Panc1 (cell line): ENCODE data around the gene DIS3L2. TPM values are rescaled to one million over a fixed set of nuclear protein-coding genes. Genes with fewer than 3 reads are reported as not detected.

Source experiments
- ATAC-seq: fragments of 200-7000 bp; cut with Tn5 transposase; 2 replicates; pipeline ENCODE4 v1.9.1; 2020; ENCODE audit warnings: mild to moderate bottlenecking, moderate library complexity
- BruUV-seq: library from RNA; stranded (reverse); fragments of 400-500 nt; replicated peaks from 2 replicates; lab custom pipeline; 2021; lab: Mats Ljungman, UMichigan
- CTCF ChIA-PET: fragments of 300-600 bp; sonication (Branson Sonifier 250); formaldehyde crosslinking; loops from one replicate; lab custom pipeline; 2022; ENCODE audit warnings: antibody characterized with exemption; lab: Charles Lee
- POLR2A ChIA-PET: fragments of 300-600 bp; sonication (Branson Sonifier 250); formaldehyde crosslinking; loops from one replicate; lab custom pipeline; 2022; ENCODE audit warnings: antibody characterized with exemption; lab: Charles Lee
- DNase-seq: peaks from one replicate; pipeline ENCODE4 v3.0.0-alpha.2; 2010; ENCODE audit warnings: low read depth, low spot score
- H3K27ac ChIP-seq: 2 replicates; pipeline ENCODE4 v1.5.1; 2011; ENCODE audit warnings: mild to moderate bottlenecking, low read length, inconsistent platforms
- H3K27me3 ChIP-seq: fragments of 200-500 bp; sonication (Bioruptor generic); 2 replicates; pipeline ENCODE4 v1.6.0; 2014; ENCODE audit warnings: low read length, inconsistent platforms; ENCODE audit not compliant: control insufficient read depth, insufficient read depth
- H3K36me3 ChIP-seq: fragments of 200-500 bp; sonication (Bioruptor generic); 2 replicates; pipeline ENCODE4 v1.5.1; 2014; ENCODE audit warnings: inconsistent platforms, mild to moderate bottlenecking, low read length, moderate library complexity; ENCODE audit not compliant: control insufficient read depth, insufficient read depth
- H3K4me1 ChIP-seq: 2 replicates; pipeline ENCODE4 v1.5.1; 2011; ENCODE audit warnings: inconsistent platforms, mild to moderate bottlenecking, low read length, moderate library complexity; ENCODE audit not compliant: control insufficient read depth, insufficient read depth
- H3K4me3 ChIP-seq, 2 experiments: 2 replicates each; pipeline ENCODE4 v1.5.1; 2011 to 2012; ENCODE audit warnings: low read depth in 2 of 2, low read length in 2 of 2, mild to moderate bottlenecking in 2 of 2, inconsistent platforms in 1 of 2, moderate library complexity in 1 of 2
- H3K9me3 ChIP-seq: fragments of 200-500 bp; sonication (Bioruptor generic); 2 replicates; pipeline ENCODE4 v1.5.1; 2014; ENCODE audit warnings: low read depth, mild to moderate bottlenecking, inconsistent platforms, low read length, moderate library complexity; ENCODE audit not compliant: control insufficient read depth, insufficient read depth
- POLR2AphosphoS5 ChIP-seq: IDR thresholded peaks from 2 replicates; pipeline ENCODE4 v1.6.1; 2012; ENCODE audit warnings: mild to moderate bottlenecking, low read depth, low read length, moderate library complexity
- SIN3A ChIP-seq: IDR thresholded peaks from 2 replicates; pipeline ENCODE4 v1.6.1; 2012; ENCODE audit warnings: low read depth, mild to moderate bottlenecking, low read length, moderate library complexity, borderline replicate concordance; ENCODE audit not compliant: insufficient read depth
- TCF7L2 ChIP-seq: IDR thresholded peaks from 2 replicates; pipeline ENCODE4 v1.6.1; 2011; ENCODE audit warnings: mild to moderate bottlenecking, low read depth, low read length, inconsistent platforms
- in situ Hi-C: cut with HindIII; loops from 2 replicates; pipeline ENCODE4 v1.10.0; 2016; ENCODE audit warnings: low sequenced_read_pairs, low pct_unique_long_range_greater_than_20kb
- intact Hi-C: fragments of 100-400 bp; cut with micrococcal nuclease; formaldehyde crosslinking; loops from one replicate; pipeline ENCODE4 v1.10.0; 2022; ENCODE audit not compliant: unreplicated experiment
- total RNA-seq: library from RNA; stranded (reverse); gene quantifications from one replicate; pipeline ENCODE4 v1.2.1, GENCODE V29; 2021; ENCODE audit not compliant: unreplicated experiment
- TF ChIP-seq, protein P1 (sequence below), 2 experiments: IDR thresholded peaks; 2 replicates each; pipeline ENCODE4 v1.6.1; 2011 to 2012; ENCODE audit warnings: low read depth in 2 of 2, control low read depth in 1 of 2, low read length in 1 of 2, mild to moderate bottlenecking in 1 of 2, moderate library complexity in 1 of 2; ENCODE audit not compliant: insufficient read depth in 1 of 2
- TF ChIP-seq, protein P2 (sequence below): fragments of 450-650 bp; IDR thresholded peaks from 2 replicates; pipeline ENCODE4 v1.5.1; 2017; ENCODE audit warnings: mild to moderate bottlenecking

Gene DIS3L2
- total RNA-seq, 1 experiment from 2014 or later, result 28.1 TPM

- H3K4me1 ChIP-seq, result no peaks in the 10 kb centered on the region
- CTCF ChIA-PET, result no interaction called here
- ATAC-seq (no peak), DNase-seq (no peak)
- H3K27me3 ChIP-seq, result no peaks in the 10 kb centered on the region
- POLR2A ChIA-PET, result no interaction called here
- no peak overlapping the region for H3K27ac ChIP-seq
- TF ChIP-seq POLR2AphosphoS5, result no peak
- TF ChIP-seq TCF7L2, result no peak
- TF ChIP-seq SIN3A, result no peak
- TF ChIP-seq, protein P1, sequence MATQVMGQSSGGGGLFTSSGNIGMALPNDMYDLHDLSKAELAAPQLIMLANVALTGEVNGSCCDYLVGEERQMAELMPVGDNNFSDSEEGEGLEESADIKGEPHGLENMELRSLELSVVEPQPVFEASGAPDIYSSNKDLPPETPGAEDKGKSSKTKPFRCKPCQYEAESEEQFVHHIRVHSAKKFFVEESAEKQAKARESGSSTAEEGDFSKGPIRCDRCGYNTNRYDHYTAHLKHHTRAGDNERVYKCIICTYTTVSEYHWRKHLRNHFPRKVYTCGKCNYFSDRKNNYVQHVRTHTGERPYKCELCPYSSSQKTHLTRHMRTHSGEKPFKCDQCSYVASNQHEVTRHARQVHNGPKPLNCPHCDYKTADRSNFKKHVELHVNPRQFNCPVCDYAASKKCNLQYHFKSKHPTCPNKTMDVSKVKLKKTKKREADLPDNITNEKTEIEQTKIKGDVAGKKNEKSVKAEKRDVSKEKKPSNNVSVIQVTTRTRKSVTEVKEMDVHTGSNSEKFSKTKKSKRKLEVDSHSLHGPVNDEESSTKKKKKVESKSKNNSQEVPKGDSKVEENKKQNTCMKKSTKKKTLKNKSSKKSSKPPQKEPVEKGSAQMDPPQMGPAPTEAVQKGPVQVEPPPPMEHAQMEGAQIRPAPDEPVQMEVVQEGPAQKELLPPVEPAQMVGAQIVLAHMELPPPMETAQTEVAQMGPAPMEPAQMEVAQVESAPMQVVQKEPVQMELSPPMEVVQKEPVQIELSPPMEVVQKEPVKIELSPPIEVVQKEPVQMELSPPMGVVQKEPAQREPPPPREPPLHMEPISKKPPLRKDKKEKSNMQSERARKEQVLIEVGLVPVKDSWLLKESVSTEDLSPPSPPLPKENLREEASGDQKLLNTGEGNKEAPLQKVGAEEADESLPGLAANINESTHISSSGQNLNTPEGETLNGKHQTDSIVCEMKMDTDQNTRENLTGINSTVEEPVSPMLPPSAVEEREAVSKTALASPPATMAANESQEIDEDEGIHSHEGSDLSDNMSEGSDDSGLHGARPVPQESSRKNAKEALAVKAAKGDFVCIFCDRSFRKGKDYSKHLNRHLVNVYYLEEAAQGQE (IDR thresholded peaks at IDR 0.05; ENCODE audit: insufficient read depth in 1 of 2, low read depth in 2 of 2, low read length in 1 of 2), result no peak
- TF ChIP-seq, protein P2, sequence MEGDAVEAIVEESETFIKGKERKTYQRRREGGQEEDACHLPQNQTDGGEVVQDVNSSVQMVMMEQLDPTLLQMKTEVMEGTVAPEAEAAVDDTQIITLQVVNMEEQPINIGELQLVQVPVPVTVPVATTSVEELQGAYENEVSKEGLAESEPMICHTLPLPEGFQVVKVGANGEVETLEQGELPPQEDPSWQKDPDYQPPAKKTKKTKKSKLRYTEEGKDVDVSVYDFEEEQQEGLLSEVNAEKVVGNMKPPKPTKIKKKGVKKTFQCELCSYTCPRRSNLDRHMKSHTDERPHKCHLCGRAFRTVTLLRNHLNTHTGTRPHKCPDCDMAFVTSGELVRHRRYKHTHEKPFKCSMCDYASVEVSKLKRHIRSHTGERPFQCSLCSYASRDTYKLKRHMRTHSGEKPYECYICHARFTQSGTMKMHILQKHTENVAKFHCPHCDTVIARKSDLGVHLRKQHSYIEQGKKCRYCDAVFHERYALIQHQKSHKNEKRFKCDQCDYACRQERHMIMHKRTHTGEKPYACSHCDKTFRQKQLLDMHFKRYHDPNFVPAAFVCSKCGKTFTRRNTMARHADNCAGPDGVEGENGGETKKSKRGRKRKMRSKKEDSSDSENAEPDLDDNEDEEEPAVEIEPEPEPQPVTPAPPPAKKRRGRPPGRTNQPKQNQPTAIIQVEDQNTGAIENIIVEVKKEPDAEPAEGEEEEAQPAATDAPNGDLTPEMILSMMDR, result no peak
- intact Hi-C loops, result no loop called here
- in situ Hi-C loops, result no loop called here
- BruUV-seq, result TSS peak; percentile 23
- H3K4me3 ChIP-seq, result no peak overlapping the region
- no peaks in the 10 kb centered on the region for H3K9me3 ChIP-seq
- no peaks in the 10 kb centered on the region for H3K36me3 ChIP-seq
Measured at GRCh38 chr2:232124309-232124708, 162.8 kb downstream of the DIS3L2 start.

DNA sequence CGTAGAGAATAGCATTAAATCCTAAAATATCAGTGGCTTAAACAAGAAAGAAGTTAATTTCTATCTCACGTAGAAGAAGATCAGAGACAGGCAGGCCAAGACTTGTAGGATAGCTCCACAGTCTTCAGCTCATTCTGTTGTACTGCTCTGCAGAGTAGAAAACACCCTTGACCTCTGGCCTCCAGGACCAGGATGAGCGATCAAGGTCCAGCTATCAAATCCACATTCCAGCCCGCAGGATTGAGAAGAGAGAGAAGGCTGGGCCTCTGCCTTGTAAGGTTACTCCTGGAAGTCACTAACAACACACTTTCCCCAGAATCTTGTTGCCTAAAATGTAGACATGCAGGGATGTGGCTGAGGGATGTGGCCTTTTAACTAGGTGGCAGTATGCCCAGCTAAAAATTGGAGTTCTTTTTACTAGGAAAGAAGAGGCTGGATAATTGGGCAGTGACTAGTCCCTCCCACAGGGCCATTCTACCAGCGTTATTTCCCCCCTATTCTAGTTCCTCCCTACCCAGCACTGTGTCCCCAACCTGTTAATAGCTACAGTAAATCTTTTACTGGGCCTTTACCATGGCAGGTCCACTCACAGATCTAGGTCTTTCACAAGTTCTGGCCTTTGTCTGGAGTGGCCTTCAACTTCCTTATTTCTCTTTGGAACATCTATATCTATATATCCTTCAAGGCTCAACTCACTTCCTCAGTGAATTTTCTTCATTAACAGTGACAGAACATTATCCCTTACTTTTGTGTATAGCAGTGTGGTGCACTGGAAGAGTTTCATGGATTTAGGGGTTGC lies 165.0 kb downstream of the DIS3L2 start:
- Histone ChIP-seq H3K4me3 (no peak overlapping the region), H3K9me3 (no peaks in the 10 kb centered on the region), H3K4me1 (no peaks in the 10 kb centered on the region), H3K27me3 (no peaks in the 10 kb centered on the region), H3K27ac (no peak overlapping the region), H3K36me3 (no peaks in the 10 kb centered on the region)
- ChIA-PET POLR2A (no interaction called here), CTCF (no interaction called here)
- intact Hi-C loops (no loop called here), in situ Hi-C loops (no loop called here)
- no TSS peak for BruUV-seq
- DNase-seq (no peak), ATAC-seq (no peak)
- TF ChIP-seq TCF7L2 (no peak), SIN3A (no peak), POLR2AphosphoS5 (no peak)
- TF ChIP-seq, protein P2, result no peak
- TF ChIP-seq, protein P1 (IDR thresholded peaks at IDR 0.05; ENCODE audit: insufficient read depth in 1 of 2, low read depth in 2 of 2, low read length in 1 of 2), result no peak
